Measurements from ENCODE around the gene CD74.
A peak's percentile ranks its signal among the peaks of the same experiment; 100 is the strongest.

The CD74 gene

GRCh38 chr5:150448952-150449516 lies 36.3 kb upstream of the CD74 start:
- H3K4me3 ChIP-seq (ENCODE audit: low read depth, low read length) = peak overlapping the region; percentile 68
- DNase-seq (ENCODE audit: low read depth, low spot score) = no peak
- TF ChIP-seq, protein P1, sequence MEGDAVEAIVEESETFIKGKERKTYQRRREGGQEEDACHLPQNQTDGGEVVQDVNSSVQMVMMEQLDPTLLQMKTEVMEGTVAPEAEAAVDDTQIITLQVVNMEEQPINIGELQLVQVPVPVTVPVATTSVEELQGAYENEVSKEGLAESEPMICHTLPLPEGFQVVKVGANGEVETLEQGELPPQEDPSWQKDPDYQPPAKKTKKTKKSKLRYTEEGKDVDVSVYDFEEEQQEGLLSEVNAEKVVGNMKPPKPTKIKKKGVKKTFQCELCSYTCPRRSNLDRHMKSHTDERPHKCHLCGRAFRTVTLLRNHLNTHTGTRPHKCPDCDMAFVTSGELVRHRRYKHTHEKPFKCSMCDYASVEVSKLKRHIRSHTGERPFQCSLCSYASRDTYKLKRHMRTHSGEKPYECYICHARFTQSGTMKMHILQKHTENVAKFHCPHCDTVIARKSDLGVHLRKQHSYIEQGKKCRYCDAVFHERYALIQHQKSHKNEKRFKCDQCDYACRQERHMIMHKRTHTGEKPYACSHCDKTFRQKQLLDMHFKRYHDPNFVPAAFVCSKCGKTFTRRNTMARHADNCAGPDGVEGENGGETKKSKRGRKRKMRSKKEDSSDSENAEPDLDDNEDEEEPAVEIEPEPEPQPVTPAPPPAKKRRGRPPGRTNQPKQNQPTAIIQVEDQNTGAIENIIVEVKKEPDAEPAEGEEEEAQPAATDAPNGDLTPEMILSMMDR (IDR thresholded peaks at IDR 0.05; ENCODE audit: insufficient read depth, low read length, missing control alignments) = no peak
- ChIA-PET CTCF (interaction anchor here (0.6 to 5.1 kb wide), 11 partner anchors 9 to 263 kb away, joined by 3 to 40 read pairs (median 9); no protein-coding TSS in a partner anchor), POLR2A (interaction anchor here (0.6 to 1.2 kb wide), 7 partner anchors 8 to 333 kb away, joined by 3 to 4 read pairs (median 3); partner anchors contain the start of genes DCTN4 and SYNPO)

- CTCF ChIA-PET = interaction anchor here (2.7 kb wide), 1 partner anchor 12 kb away, joined by 14 read pairs; no protein-coding TSS in a partner anchor
- POLR2A ChIA-PET = no interaction called here
- no peak for DNase-seq (ENCODE audit: low read depth, low spot score)
- TF ChIP-seq, protein P1 (IDR thresholded peaks at IDR 0.05; ENCODE audit: insufficient read depth, low read length, missing control alignments) = no peak
- H3K4me3 ChIP-seq (ENCODE audit: low read depth, low read length) = peak overlapping the region; percentile 68
Measured at GRCh38 chr5:150448334-150448733, 35.6 kb upstream of the CD74 start.

DNA sequence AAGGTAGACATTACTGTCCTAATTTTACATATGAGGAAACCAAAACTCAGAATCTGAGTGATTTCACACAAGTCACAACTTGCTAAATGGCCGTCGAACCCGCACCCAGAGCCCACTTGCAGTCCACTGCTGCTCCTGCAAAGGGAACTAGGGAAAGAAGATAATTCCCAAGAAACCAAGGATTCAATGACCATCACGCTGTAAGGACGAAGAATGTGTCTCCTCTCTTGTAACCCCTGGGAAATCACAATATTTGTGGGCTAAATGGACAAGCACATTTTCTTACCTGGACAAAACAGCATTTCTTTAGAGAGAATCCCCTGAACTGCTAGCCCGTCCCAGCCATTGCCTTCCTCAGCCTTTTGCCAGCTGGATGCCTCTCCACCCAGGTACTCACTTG lies 34.5 kb upstream of the CD74 start:
- ChIA-PET POLR2A (no interaction called here), CTCF (interaction anchor here (1.5 to 2.7 kb wide), 3 partner anchors 10 to 13 kb away, joined by 4 to 14 read pairs (median 5); no protein-coding TSS in a partner anchor)
- DNase-seq (ENCODE audit: low read depth, low spot score) = no peak
- H3K4me3 ChIP-seq (ENCODE audit: low read depth, low read length) = no peak overlapping the region
- TF ChIP-seq, protein P1 (IDR thresholded peaks at IDR 0.05; ENCODE audit: insufficient read depth, low read length, missing control alignments) = no peak

DNA sequence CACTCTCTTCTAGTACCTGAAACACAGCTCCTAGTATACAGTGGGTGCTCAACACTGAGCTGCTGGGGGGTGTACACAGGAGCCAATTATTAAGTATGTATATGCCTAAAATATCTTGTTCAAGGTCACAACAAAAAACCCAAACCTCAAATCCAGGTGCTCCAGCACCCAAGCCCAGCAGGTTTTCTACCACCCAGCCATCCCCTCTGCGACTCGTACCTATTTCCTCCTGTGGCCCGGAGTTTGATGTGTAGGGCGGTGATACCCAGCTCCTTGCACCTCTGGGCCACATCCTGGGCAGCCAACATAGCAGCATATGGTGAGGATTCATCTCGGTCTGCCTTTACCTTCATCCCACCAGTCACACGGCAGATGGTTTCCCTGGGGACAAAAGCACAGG lies 33.9 kb upstream of the CD74 start:
- DNase-seq (ENCODE audit: low read depth, low spot score) = no peak

GRCh38 chr5:150446088-150446487 lies 33.4 kb upstream of the CD74 start:
- no peak for DNase-seq (ENCODE audit: low read depth, low spot score)
- ChIA-PET POLR2A (interaction anchor here (0.5 kb wide), 1 partner anchor 337 kb away, joined by 4 read pairs; no protein-coding TSS in a partner anchor), CTCF (interaction anchor here (0.9 to 2.7 kb wide), 5 partner anchors 9 to 612 kb away, joined by 3 to 14 read pairs (median 5); no protein-coding TSS in a partner anchor)
- TF ChIP-seq, protein P1 (IDR thresholded peaks at IDR 0.05; ENCODE audit: insufficient read depth, low read length, missing control alignments) = no peak
- no peak overlapping the region for H3K4me3 ChIP-seq (ENCODE audit: low read depth, low read length)

More for the DNA sequence above, 33.9 kb upstream of the CD74 start:
- no peak overlapping the region for H3K4me3 ChIP-seq (ENCODE audit: low read depth, low read length)
- TF ChIP-seq, protein P1 (IDR thresholded peaks at IDR 0.05; ENCODE audit: insufficient read depth, low read length, missing control alignments) = no peak
- CTCF ChIA-PET = interaction anchor here (0.9 to 2.7 kb wide), 4 partner anchors 10 to 612 kb away, joined by 3 to 14 read pairs (median 4); no protein-coding TSS in a partner anchor
- POLR2A ChIA-PET = interaction anchor here (0.6 kb wide), 1 partner anchor 196 kb away, joined by 4 read pairs; no protein-coding TSS in a partner anchor

DNA sequence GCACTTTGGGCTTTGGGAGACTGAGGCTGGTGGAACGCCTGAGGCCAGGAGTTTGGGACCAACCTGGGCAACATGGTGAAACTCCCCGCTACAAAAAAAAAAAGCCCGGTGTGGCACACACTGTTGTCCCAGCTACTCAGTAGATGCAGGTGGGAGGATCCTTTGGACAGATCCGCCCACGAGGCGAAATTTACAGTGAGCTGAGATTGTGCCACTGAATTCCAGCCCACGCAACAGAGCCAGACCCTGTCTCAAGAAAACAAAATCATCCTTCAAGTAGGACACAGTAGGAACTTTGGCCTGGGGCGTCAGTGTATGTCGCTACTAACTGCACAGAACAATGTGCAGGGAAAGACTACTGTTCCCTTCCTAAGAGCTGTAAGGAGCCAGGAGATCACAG lies 32.1 kb upstream of the CD74 start:
- DNase-seq (ENCODE audit: low read depth, low spot score) = no peak
- TF ChIP-seq, protein P1 (IDR thresholded peaks at IDR 0.05; ENCODE audit: insufficient read depth, low read length, missing control alignments) = no peak
- no peak overlapping the region for H3K4me3 ChIP-seq (ENCODE audit: low read depth, low read length)
- CTCF ChIA-PET = interaction anchor here (1.8 to 2.0 kb wide), 2 partner anchors 9 to 12 kb away, joined by 4 to 7 read pairs; no protein-coding TSS in a partner anchor
- POLR2A ChIA-PET = no interaction called here
